Stimulated activated CD8-positive, alpha-beta memory T cell treated with anti-CD3 and anti-CD28 coated beads, Interleukin-12 subunit alpha, Interleukin-12 subunit beta, amount 100 ng/mL, for 24 hours (primary cell): ENCODE results near the gene SORT1.

Source experiments
- DNase-seq: peaks from one replicate; pipeline ENCODE4 v3.0.0-alpha.2; 2020; ENCODE audit errors: extremely low read depth

The SORT1 gene

GRCh38 chr1:109262231-109263055, 135.3 kb downstream of the SORT1 start:
- no peak for DNase-seq

- no peak for DNase-seq
Observed at GRCh38 chr1:109261578-109261977, 136.1 kb downstream of the SORT1 start.

GRCh38 chr1:109261006-109261405, 136.7 kb downstream of the SORT1 start:
- DNase-seq = no peak

- no peak for DNase-seq
Observed at GRCh38 chr1:109259674-109260557, 137.8 kb downstream of the SORT1 start.
